Lower lobe of right lung (tissue), 2 donors: ENCODE measurements around the gene C21orf58. TPM values are rescaled to one million over a fixed set of nuclear protein-coding genes. Genes with fewer than 3 reads are reported as not detected.

Source experiments
- ATAC-seq, 2 donors: fragments of 200-7000 bp; cut with Tn5 transposase; one replicate each; pipeline ENCODE4 v1.9.1; 2020 to 2022; ENCODE audit warnings: mild to moderate bottlenecking in 2 of 2, moderate library complexity in 2 of 2
- DNase-seq: peaks from one replicate; pipeline ENCODE4 v3.0.0-alpha.2; 2020
- H3K27ac ChIP-seq: fragments of 200-600 bp; one replicate; pipeline ENCODE4 v1.8.0; 2022
- H3K27me3 ChIP-seq: fragments of 200-600 bp; one replicate; pipeline ENCODE4 v1.8.0; 2022; ENCODE audit warnings: low read depth
- H3K36me3 ChIP-seq: fragments of 200-600 bp; one replicate; pipeline ENCODE4 v1.8.0; 2022; ENCODE audit warnings: mild to moderate bottlenecking
- H3K4me1 ChIP-seq: fragments of 200-600 bp; one replicate; pipeline ENCODE4 v1.8.0; 2022
- H3K4me3 ChIP-seq: fragments of 200-600 bp; one replicate; pipeline ENCODE4 v1.8.0; 2022; ENCODE audit warnings: mild to moderate bottlenecking
- H3K9me3 ChIP-seq: fragments of 200-600 bp; one replicate; pipeline ENCODE4 v1.8.0; 2022
- CTCF ChIP-seq: fragments of 200-600 bp; IDR thresholded peaks from one replicate; pipeline ENCODE4 v1.8.0; 2022; ENCODE audit warnings: antibody characterized with exemption, mild to moderate bottlenecking
- intact Hi-C: fragments of 100-400 bp; cut with DNase I; formaldehyde crosslinking; loops from one replicate; pipeline ENCODE4 v1.11.0; 2022
- total RNA-seq: library from RNA; stranded (reverse); fragmentation: NEBNext Ultra II Directional; extraction: Animal tissue kit (Norgen Biotek cat#: 25700); gene quantifications from one replicate; pipeline ENCODE4 v1.2.1, GENCODE V29; 2021
- donor health status: DM: no; HTN: yes; CAD: no; lungs with severe emphysema.

C21orf58 gene
- total RNA-seq, 1 donor from 2014 or later, result 9.5 TPM

GRCh38 chr21:46297338-46298271 lies 26.1 kb downstream of the C21orf58 start:
- Histone ChIP-seq H3K4me3 (peak overlapping the region; percentile 63), H3K9me3 (no peaks in the 10 kb centered on the region), H3K36me3 (no peaks in the 10 kb centered on the region), H3K27ac (peak overlapping the region; percentile 53), H3K27me3 (no peaks in the 10 kb centered on the region), H3K4me1 (peaks cover 16% of the 10 kb centered on the region)
- ATAC-seq (peak; percentile 39 to 44), DNase-seq (peak; percentile 44)
- TF ChIP-seq CTCF, result no peak
- intact Hi-C loops, result no loop called here

- peak; percentile 90 for DNase-seq
- Histone ChIP-seq H3K27me3 (no peaks in the 10 kb centered on the region), H3K4me1 (peaks cover 16% of the 10 kb centered on the region), H3K36me3 (peaks cover 12% of the 10 kb centered on the region), H3K4me3 (peak overlapping the region; percentile 20), H3K9me3 (no peaks in the 10 kb centered on the region), H3K27ac (peak overlapping the region; percentile 44)
- ATAC-seq, result peak; percentile 91 to 93
- intact Hi-C loops, result no loop called here
- TF ChIP-seq CTCF, result no peak
Measured at GRCh38 chr21:46295996-46296752, 27.5 kb downstream of the C21orf58 start.

GRCh38 chr21:46295177-46295770 lies 28.4 kb downstream of the C21orf58 start:
- Histone ChIP-seq H3K4me1 (peaks cover 16% of the 10 kb centered on the region), H3K36me3 (peaks cover 12% of the 10 kb centered on the region), H3K27me3 (no peaks in the 10 kb centered on the region), H3K9me3 (no peaks in the 10 kb centered on the region), H3K27ac (peak overlapping the region; percentile 44), H3K4me3 (no peak overlapping the region)
- intact Hi-C loops, result no loop called here
- TF ChIP-seq CTCF, result no peak
- DNase-seq (no peak), ATAC-seq (peak; percentile 10 to 14)

GRCh38 chr21:46294647-46295176 lies 29.0 kb downstream of the C21orf58 start:
- TF ChIP-seq CTCF, result no peak
- Histone ChIP-seq H3K27ac (no peak overlapping the region), H3K4me3 (no peak overlapping the region), H3K9me3 (no peaks in the 10 kb centered on the region), H3K36me3 (peaks cover 12% of the 10 kb centered on the region), H3K27me3 (no peaks in the 10 kb centered on the region), H3K4me1 (peaks cover 16% of the 10 kb centered on the region)
- intact Hi-C loops, result no loop called here
- peak; percentile 63 for DNase-seq
- ATAC-seq, result peak; percentile 22 to 34

- ATAC-seq (no peak), DNase-seq (no peak)
- TF ChIP-seq CTCF, result no peak
- Histone ChIP-seq H3K36me3 (peaks cover 12% of the 10 kb centered on the region), H3K27me3 (no peaks in the 10 kb centered on the region), H3K27ac (no peak overlapping the region), H3K9me3 (no peaks in the 10 kb centered on the region), H3K4me1 (peaks cover 27% of the 10 kb centered on the region), H3K4me3 (no peak overlapping the region)
- intact Hi-C loops, result no loop called here
Measured at GRCh38 chr21:46291561-46291960, 32.1 kb downstream of the C21orf58 start.
